Neutrophil (primary cell): ENCODE measurements around the gene KIF6.

Source experiments
- H3K27ac ChIP-seq: fragments of 200-600 bp; sonication (generic); 2 replicates; pipeline ENCODE4 v1.5.1; 2016; ENCODE audit warnings: mild to moderate bottlenecking, moderate library complexity
- H3K27me3 ChIP-seq: fragments of 200-600 bp; sonication (generic); 2 replicates; pipeline ENCODE4 v1.6.0; 2016; ENCODE audit warnings: mild to moderate bottlenecking
- H3K36me3 ChIP-seq: fragments of 200-600 bp; sonication (generic); 2 replicates; pipeline ENCODE4 v1.5.1; 2017
- H3K4me1 ChIP-seq, 2 experiments: fragments of 200-600 bp in 1 of 2; sonication (generic) in 1 of 2; 1 replicate in 1 of 2; 2 replicates in 1 of 2; pipeline versions ENCODE4 v1.5.1 to v1.6.1; 2013 to 2016; ENCODE audit warnings: low read depth in 1 of 2, low read length in 1 of 2, mild to moderate bottlenecking in 1 of 2, moderate library complexity in 1 of 2; ENCODE audit not compliant: control insufficient read depth in 1 of 2, insufficient read depth in 1 of 2
- H3K4me3 ChIP-seq, 2 experiments: fragments of 200-600 bp in 1 of 2; sonication (generic) in 1 of 2; 1 replicate in 1 of 2; 2 replicates in 1 of 2; pipeline ENCODE4 v1.5.1; 2013 to 2016; ENCODE audit warnings: low read depth in 1 of 2, low read length in 1 of 2, mild to moderate bottlenecking in 1 of 2, moderate library complexity in 1 of 2
- H3K9me3 ChIP-seq: fragments of 200-600 bp; sonication (generic); 2 replicates; pipeline ENCODE4 v1.5.1; 2016
- TF ChIP-seq, protein P1 (sequence below): fragments of 200-600 bp; sonication (generic); IDR thresholded peaks from 2 replicates; pipeline ENCODE4 v1.5.1; 2016; ENCODE audit warnings: antibody characterized with exemption

The KIF6 gene

DNA sequence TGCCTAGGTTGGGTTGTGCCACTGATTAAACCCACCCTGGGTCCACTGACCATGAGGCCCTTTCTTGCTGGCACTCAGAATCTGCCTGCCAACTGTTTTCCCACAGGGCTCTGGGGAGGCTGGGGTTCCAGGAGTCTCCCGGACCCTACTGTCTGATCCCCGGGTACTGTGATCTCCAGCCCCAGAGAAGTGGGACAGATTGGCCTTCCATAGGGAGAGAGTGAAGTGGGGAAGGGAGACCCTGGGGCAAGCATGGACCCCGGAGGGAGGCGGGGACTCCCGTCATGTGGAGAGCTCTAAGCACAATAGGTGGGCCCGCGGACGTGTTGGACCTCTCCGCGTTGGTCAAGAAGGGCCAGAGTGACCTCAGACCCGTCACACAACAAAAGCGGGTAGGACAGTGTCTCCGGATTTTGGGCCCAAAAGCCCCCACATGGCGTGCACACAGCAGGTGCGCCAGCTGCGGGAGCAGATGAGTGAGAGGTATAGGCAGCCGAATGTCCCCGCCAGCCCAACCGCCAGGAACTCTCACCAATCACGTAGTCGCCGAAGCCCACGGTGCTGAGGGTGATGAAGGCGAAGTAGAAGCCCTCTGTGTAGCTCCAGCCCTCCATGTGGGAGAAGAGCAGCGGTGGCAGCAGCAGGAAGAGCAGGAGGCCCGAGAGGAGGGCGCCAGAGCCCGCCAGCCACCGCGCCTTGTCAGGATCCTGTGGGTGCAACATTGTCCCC lies 421.6 kb downstream of the KIF6 start:
- no peaks in the 10 kb centered on the region for H3K27me3 ChIP-seq
- no peaks in the 10 kb centered on the region for H3K36me3 ChIP-seq
- peaks cover 0 to 6% of the 10 kb centered on the region in 2 experiments for H3K4me1 ChIP-seq
- no peak overlapping the region for H3K27ac ChIP-seq
- H3K4me3 ChIP-seq = no peak overlapping the region
- no peaks in the 10 kb centered on the region for H3K9me3 ChIP-seq
- TF ChIP-seq, protein P1, sequence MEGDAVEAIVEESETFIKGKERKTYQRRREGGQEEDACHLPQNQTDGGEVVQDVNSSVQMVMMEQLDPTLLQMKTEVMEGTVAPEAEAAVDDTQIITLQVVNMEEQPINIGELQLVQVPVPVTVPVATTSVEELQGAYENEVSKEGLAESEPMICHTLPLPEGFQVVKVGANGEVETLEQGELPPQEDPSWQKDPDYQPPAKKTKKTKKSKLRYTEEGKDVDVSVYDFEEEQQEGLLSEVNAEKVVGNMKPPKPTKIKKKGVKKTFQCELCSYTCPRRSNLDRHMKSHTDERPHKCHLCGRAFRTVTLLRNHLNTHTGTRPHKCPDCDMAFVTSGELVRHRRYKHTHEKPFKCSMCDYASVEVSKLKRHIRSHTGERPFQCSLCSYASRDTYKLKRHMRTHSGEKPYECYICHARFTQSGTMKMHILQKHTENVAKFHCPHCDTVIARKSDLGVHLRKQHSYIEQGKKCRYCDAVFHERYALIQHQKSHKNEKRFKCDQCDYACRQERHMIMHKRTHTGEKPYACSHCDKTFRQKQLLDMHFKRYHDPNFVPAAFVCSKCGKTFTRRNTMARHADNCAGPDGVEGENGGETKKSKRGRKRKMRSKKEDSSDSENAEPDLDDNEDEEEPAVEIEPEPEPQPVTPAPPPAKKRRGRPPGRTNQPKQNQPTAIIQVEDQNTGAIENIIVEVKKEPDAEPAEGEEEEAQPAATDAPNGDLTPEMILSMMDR = no peak

DNA sequence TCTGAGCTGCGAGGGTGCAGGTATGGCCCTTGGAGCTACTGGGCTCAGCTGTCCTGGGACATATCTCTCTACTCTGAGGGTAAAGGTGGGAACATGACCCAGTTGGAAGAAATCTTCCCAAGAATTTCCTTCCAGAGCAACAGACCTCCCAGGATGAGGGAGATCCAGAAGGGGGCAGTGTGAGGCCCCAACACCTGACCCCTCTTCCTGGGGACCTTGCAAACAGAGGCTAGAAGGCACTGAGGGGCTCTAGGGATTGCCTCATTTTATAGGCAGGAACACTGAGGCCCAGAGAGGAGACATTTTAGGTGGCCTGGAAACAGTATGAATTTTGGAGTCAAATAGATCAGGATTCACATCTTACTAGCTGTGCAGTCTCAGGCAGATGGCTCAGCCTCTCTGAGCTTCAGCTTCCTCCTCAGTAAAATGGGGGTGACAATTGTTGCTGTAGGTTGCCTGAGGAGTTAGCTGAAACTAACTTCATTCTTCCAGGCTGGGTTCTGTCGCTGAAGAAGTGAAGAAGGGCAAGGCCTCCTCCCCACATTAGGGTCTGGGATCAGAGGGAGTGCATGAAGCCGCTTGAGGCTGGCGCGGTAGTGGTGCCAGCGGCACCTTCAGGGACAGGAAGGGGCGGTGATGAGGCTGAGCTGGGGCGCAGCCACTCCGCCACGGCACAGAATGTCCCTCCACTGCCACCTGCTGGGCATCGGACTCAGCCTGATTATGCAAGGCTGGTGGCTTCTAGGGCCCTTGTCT lies 422.4 kb downstream of the KIF6 start:
- Histone ChIP-seq H3K27ac (no peak overlapping the region), H3K9me3 (no peaks in the 10 kb centered on the region), H3K4me3 (no peak overlapping the region), H3K4me1 (peaks cover 0 to 6% of the 10 kb centered on the region in 2 experiments), H3K36me3 (no peaks in the 10 kb centered on the region), H3K27me3 (no peaks in the 10 kb centered on the region)
- TF ChIP-seq, protein P1 = peak; percentile 26

DNA sequence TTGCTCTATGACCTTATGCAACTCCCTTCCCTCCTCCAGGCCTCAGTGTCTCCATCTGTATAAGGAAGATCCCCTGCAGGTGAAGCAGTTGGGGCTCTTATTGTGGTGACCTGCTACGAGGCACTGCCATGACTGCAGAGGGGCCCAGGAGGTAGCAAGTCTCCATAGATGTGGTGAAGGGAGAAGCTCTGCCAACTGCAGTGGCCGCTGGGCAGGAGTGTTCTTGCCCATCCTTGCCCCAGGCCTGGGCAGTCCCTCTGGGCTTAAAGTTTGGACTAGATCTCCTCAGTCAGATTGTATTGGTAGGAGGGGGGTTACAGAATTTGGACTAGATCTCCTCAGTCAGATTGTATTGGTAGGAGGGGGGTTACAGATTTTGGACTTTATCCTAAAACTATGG lies 423.2 kb downstream of the KIF6 start:
- Histone ChIP-seq H3K9me3 (no peaks in the 10 kb centered on the region), H3K4me1 (peaks cover 0 to 6% of the 10 kb centered on the region in 2 experiments), H3K27ac (no peak overlapping the region), H3K4me3 (no peak overlapping the region), H3K27me3 (no peaks in the 10 kb centered on the region), H3K36me3 (no peaks in the 10 kb centered on the region)
- TF ChIP-seq, protein P1 = no peak

DNA sequence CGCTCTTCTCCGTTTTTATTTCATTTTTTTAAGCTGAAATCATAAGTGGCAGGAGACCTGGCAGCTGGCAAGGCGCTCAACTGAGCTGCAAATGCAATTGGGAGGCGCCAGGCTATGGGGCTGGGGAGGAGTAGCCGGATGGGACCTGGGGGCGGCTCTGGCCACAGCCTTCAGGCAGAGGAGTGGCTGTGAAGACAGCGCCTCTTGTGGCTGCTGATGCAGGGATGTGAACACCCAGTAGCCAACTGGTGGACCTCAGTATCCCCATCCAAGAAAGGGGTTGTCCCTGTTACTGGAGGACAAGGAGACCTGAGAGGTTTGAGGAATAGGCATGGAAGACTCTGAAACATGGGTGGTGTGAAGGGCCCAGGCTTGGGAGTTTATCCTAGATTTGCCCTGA lies 423.6 kb downstream of the KIF6 start:
- TF ChIP-seq, protein P1 = no peak
- H3K4me1 ChIP-seq = peaks cover 0 to 6% of the 10 kb centered on the region in 2 experiments
- no peaks in the 10 kb centered on the region for H3K36me3 ChIP-seq
- no peaks in the 10 kb centered on the region for H3K27me3 ChIP-seq
- no peak overlapping the region for H3K4me3 ChIP-seq
- no peak overlapping the region for H3K27ac ChIP-seq
- H3K9me3 ChIP-seq = no peaks in the 10 kb centered on the region

DNA sequence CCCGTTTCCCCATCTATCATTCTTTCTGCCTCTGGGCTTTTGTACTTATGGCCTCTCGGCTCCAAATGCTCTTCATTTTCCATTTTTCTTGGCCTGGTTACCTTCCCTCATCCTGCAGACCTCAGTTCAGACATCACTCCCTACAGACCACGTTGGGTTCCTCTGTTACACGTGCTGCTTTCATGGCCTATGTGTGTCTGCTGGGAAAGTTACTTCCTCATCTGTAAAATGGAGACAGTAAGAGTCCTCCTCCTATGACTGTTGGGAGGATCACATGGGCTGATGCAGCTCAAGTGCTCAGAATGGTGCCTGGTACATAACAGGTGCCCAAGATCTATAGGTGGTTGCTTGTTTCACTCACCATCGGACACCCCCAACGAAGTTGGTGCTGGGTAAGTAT lies 424.5 kb downstream of the KIF6 start:
- H3K9me3 ChIP-seq = no peaks in the 10 kb centered on the region
- no peak overlapping the region for H3K27ac ChIP-seq
- no peaks in the 10 kb centered on the region for H3K27me3 ChIP-seq
- H3K4me1 ChIP-seq = peaks cover 0 to 6% of the 10 kb centered on the region in 2 experiments
- TF ChIP-seq, protein P1 = no peak
- no peak overlapping the region for H3K4me3 ChIP-seq
- no peaks in the 10 kb centered on the region for H3K36me3 ChIP-seq
